Right renal pelvis (tissue), 4 donors: ENCODE results near the gene KANTR. TPM values are rescaled to one million over a fixed set of nuclear protein-coding genes. Genes with fewer than 3 reads are reported as not detected.
A peak's percentile ranks its signal among the peaks of the same experiment; 100 is the strongest.

Experiments used
- DNase-seq, 4 donors: peaks; one replicate each; pipeline ENCODE4 v3.0.0-alpha.2; 2013; ENCODE audit warnings: low read depth in 4 of 4, low spot score in 3 of 4, missing footprints in 1 of 4
- polyA plus RNA-seq, 4 donors: library from polyadenylated mRNA; unstranded; fragments of 120-200 nt; gene quantifications; one replicate each; pipeline ENCODE4 v1.2.1, GENCODE V29; 2013; ENCODE audit not compliant: insufficient read length in 4 of 4

The KANTR gene
- polyA plus RNA-seq, 4 donors: 11.9 to 35.5 (median 24.0) TPM

DNA sequence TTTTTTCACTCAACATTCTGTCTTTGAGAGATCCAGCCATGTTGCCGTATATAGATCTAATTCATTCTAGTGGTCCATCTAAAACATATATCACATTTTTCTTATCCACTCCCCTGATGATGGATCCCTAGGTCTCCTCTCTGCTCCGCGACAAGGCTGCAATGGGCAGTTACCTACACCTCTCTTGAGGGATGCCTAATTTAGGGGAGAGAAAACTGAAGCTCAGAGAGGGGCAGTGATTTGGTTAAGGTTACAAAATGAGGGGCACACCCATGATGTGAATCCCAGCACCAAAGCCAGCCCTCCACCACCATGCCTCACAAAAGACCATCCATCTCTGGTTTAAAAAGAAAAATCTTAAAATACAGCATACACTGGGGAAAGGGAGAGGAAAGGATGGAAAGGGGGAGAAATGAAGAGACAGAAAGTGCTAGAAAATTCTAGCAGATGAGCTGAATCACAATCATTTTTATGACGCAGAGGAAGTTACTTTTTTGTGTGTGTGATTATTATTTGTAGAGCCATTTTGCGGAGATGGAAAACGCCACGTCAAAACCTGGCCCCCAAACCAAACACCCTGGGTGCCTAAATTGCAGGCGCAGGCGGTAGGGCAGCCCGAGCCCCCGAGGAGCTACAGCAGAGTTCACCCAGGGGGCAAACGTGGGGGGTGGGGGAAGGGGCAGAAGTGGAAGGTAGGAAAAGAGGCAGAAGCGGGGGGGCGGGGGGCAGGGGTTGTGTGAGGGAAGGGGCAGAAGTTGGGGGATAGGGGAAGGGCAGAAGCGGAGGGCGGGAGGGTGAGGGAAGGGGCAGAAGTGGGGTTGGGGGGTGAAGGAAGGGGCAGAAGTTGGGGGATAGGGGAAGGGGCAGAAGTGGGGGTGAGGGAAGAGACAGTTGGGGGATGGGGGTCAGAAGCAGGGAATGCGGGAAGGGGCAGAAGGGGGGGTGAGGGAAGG, 13.0 kb upstream of the KANTR start:
- DNase-seq: no peak

- peak; percentile 80 to 89 (median 86) for DNase-seq
Measured at GRCh38 chrX:53081925-53082772, 11.8 kb upstream of the KANTR start, which contains the start of gene TSPYL2. TSS of gene TSPYL2 (plus strand) at chrX:53082367. CDS start at chrX:53082499, 132 bp downstream.

- no peak for DNase-seq
Measured at GRCh38 chrX:53082773-53083616, 10.9 kb upstream of the KANTR start.

DNA sequence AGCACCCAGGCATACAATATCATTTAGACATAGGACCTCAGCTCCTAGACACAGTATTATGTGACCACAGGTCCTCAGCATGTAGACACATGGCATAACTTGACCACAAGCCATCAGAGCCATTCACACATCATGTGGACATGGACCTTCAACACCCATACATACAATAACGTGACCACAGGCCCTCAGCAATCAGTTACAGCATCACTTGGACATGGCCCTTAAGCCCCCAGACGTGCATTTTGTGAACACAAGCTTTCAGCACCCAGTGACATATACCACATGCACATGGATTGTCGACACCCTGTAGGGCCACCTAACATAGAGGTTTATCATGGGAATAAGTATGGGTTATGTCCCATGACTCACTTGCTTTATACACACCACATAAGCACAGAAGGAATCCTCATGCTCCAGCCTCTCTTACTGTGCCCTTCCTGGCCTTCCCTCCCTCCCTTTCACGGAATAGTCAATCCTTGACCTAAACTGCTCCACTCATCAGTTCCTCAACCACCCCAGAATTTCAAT, 9.8 kb upstream of the KANTR start:
- DNase-seq: no peak

DNA sequence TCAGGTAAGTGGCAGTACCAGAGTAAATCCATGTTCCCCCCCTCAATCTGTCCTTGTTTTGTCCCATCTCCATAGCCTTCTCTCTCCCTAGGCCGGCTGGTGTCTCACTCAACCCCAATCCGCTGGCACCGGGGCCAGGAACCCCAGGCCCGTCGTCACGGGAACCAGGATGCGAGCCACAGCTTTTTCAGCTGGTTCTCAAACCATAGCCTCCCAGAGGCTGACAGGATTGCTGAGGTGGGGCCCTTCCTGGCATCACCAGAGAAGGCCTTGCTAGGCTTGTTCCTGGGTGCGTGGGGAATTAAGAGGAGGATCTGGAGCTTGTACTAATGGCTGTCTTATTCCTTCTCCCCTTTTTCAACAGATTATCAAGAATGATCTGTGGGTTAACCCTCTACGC, 9.1 kb upstream of the KANTR start:
- no peak for DNase-seq

DNA sequence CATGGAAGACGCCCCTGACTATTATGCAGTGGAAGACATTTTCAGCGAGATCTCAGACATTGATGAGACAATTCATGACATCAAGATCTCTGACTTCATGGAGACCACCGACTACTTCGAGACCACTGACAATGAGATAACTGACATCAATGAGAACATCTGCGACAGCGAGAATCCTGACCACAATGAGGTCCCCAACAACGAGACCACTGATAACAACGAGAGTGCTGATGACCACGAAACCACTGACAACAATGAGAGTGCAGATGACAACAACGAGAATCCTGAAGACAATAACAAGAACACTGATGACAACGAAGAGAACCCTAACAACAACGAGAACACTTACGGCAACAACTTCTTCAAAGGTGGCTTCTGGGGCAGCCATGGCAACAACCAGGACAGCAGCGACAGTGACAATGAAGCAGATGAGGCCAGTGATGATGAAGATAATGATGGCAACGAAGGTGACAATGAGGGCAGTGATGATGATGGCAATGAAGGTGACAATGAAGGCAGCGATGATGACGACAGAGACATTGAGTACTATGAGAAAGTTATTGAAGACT, 8.2 kb upstream of the KANTR start:
- DNase-seq: no peak

DNA sequence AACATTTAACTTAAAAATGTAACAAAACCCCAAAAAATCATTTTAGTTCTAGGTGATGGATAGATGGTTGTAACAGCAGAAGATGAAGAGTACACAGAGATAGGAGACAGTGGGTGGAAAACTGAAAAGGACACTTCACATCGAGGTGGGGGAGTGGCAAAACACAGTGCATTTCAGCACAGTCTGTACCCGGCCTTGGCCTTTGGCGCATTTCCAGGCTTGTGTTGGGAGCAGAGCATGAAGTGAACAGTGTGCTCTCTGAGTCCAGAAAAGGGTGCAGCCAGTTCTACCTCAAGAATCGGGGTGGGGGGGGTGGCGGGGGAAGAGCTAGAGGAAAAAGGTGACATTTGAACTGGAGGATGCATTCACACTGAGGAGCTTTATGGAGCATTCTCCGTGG, 7.5 kb upstream of the KANTR start:
- no peak for DNase-seq

- no peak for DNase-seq
Measured at GRCh38 chrX:53087388-53087831, 6.5 kb upstream of the KANTR start.

DNA sequence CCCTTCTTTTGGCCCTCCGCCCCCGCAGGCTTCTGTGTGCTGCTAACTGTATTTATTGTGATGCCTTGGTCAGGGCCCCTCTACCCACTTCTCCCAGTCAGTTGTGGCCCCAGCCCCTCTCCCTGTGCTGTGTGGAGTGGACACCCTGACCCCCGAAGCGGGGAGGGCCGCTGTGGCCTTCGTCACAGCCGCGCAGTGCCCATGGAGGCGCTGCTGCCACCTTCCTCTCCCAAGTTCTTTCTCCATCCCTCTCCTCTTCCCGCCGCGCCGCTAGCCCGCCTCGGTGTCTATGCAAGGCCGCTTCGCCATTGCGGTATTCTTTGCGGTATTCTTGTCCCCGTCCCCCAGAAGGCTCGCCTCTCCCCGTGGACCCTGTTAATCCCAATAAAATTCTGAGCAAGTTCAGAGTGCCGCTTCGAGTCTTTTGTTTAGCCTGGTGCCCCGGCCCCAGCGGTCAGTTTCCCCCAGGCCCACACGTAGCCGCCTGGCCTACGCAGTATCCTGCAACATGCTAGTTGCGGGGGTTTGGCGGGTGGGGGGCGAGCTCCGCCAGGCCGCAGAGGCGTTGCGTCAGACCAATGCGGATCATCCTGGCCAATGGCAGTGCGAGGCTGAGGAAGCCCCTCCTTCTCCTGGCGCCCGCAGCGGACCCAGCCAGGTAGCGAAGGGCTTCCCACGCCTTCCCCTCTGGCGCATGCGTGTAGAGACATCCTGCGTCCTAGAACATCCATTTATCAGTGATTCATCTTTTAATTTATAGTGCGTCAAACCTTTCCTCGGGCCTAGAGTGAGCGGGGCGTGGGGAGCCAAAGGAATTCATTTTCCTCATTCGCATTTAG, 5.6 kb upstream of the KANTR start:
- peak in 3 of 4 donors; percentile 52 to 68 (median 65) for DNase-seq

- peak in 1 of 4 donors; percentile 42 for DNase-seq
Measured at GRCh38 chrX:53089224-53089842, 4.6 kb upstream of the KANTR start.

DNA sequence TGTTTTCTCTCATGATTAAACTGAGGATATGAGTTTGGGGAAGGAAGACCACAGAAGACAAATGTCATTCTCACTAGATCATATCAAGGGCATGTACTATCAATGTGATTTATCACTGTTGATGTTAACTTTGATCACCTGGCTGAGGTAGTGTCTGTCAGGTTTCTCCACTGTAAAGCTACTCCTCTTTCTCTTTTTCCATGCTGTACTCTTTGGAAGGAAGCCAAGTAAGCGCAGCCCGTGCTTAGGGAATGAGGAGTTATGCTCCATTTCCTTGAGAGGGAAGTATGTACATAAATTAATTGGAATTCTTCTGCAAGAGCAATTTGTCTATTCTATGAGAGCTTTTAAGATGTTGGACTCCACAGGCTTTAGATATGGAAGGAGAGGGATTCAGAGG, 4.0 kb upstream of the KANTR start:
- DNase-seq: no peak

GRCh38 chrX:53091354-53091753, 2.6 kb upstream of the KANTR start:
- no peak for DNase-seq

DNA sequence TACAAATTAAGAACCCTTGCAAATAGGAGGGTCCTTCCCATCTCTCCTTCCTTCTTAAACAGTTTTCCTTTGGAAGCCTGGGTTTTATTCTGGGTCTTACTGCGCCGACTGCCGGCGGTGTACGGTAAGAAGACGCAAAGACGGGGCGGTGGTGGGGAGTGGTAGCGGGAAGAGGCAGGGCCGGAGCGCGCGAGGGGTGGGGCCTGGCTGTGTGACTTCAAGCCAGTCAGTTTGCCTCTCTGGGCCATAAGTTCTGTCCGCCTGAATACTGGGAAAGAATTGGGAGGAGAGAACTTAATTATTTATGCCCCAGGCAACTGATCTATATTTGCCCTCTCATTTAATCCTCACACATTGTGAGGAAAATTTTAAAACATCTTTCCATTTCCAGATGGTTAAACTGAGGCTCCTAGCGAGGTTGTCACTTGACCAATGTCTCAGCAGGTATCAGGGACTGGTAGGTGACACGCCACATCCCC, 726 bp upstream of the KANTR start:
- DNase-seq: no peak

DNA sequence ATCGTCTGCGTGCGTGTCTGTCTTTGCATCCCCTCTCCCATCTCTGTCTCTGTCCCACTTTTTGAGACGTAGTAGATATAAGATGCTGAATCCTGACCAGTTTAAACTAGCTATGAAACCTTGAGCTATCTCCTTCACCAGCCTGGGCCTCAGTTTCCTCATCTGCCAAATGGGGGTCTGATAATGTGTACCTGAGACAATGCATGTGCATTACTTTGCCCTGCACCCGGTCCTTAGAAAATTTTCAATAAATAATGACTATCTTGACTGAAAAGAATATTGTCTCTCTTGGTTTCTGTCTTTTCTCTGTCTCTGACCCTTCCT, 602 bp downstream of the KANTR start:
- no peak for DNase-seq

DNA sequence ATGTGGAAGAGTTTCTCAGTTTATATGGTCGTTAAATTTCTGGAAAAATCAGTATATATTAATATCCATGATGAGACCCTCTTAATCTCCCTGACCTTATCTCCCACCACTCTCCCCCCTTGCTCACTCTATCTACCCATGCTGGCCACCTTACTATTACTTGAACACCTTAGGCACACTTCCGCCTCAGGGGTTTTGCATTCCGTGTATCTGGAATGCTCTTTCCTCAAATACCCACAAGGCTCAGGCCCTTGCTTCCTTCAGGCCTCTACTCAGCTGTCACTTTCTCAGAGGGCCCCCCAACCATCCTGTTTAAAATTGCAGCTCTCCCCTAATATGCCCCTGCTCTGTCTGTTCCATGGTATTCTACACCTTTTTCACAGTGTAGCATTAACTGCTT, 1.9 kb downstream of the KANTR start:
- no peak for DNase-seq

GRCh38 chrX:53114864-53115549, 21.1 kb downstream of the KANTR start:
- no peak for DNase-seq

DNA sequence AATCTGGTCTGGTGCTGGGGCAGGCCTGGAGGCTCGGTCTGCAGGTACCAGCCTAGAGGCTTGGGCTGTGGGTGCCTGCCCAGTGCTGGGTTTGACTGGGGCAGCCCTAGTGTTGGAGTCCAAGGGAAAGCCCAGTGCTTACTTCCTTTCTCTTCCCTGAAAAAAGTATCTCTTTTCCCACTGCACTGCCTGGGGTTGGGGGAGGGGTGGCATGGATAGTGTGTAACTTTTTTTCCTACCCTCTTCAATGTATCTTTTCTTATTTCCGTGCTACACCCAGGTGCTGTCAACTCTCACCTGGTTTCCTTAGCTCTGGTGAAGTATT, 21.6 kb downstream of the KANTR start:
- DNase-seq: no peak

DNA sequence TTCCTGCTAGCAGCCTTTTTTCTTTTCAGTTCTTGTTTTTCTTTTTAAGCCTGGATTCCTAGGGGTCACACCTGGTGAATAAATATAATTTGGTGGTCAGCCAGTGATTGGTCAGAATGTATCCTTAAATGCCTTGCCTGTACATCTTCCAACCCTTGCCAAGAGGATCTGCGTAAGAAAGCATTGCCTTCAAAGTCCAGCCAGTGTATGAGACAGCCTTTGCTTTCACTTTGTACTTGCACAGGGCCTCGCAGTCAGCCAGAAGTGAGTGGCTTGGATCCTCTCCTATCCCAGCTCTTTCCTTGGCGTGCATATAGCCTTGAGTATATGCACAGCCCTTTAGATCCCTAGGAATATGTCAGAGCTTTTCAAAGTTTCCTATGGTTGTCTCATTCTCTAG, 22.2 kb downstream of the KANTR start:
- no peak for DNase-seq
